PC-9 (cell line): Measurements from ENCODE around the gene TEX44. TPM values are rescaled to one million over a fixed set of nuclear protein-coding genes. Genes with fewer than 3 reads are reported as not detected.
"Not testable (repeated sequence)": the region's sequence is repeated elsewhere in the genome, so short reads cannot be mapped to it uniquely, and the experiment has no call there.

Experiments
- BruUV-seq: library from RNA; stranded (reverse); fragments of 400-500 nt; replicated peaks from 2 replicates; lab custom pipeline; 2021; lab: Mats Ljungman, UMichigan
- CTCF ChIA-PET: fragments of 300-600 bp; sonication (Branson Sonifier 250); formaldehyde crosslinking; loops from one replicate; lab custom pipeline; 2022; ENCODE audit warnings: antibody characterized with exemption; lab: Charles Lee
- POLR2A ChIA-PET: fragments of 300-600 bp; sonication (Branson Sonifier 250); formaldehyde crosslinking; loops from one replicate; lab custom pipeline; 2022; ENCODE audit warnings: antibody characterized with exemption; ENCODE audit not compliant: unreplicated experiment; lab: Charles Lee
- DNase-seq, 2 experiments: peaks; one replicate each; pipeline versions ENCODE4 v3.0.0 to v3.0.0-alpha.2; 2015 to 2022; ENCODE audit warnings: mixed read lengths in 1 of 2
- H2AFZ ChIP-seq: fragments of 200-600 bp; sonication (generic); 2 replicates; pipeline ENCODE4 v1.8.1; 2017; ENCODE audit warnings: antibody characterized with exemption
- H3F3A ChIP-seq: fragments of 200-600 bp; sonication (generic); 2 replicates; pipeline ENCODE4 v1.8.1; 2017; ENCODE audit warnings: antibody characterized with exemption, mild to moderate bottlenecking, low read depth; ENCODE audit not compliant: insufficient read depth
- H3K27ac ChIP-seq: fragments of 200-600 bp; sonication (generic); 2 replicates; pipeline ENCODE4 v1.6.1; 2016; ENCODE audit warnings: mixed run types
- H3K27me3 ChIP-seq: fragments of 200-600 bp; sonication (generic); 2 replicates; pipeline ENCODE4 v1.6.1; 2016; ENCODE audit warnings: low read depth, mixed run types; ENCODE audit not compliant: insufficient read depth
- H3K36me3 ChIP-seq: fragments of 200-600 bp; sonication (generic); 2 replicates; pipeline ENCODE4 v1.6.1; 2016; ENCODE audit warnings: low read depth, mixed run types
- H3K4me1 ChIP-seq: fragments of 200-600 bp; sonication (generic); replicated peaks from 2 replicates; pipeline ENCODE4 v1.6.1; 2016; ENCODE audit warnings: mixed run types; ENCODE audit not compliant: insufficient read depth
- H3K4me2 ChIP-seq: fragments of 200-600 bp; sonication (generic); 2 replicates; pipeline ENCODE4 v1.6.1; 2017; ENCODE audit warnings: mixed run types
- H3K4me3 ChIP-seq: fragments of 200-600 bp; sonication (generic); 2 replicates; pipeline ENCODE4 v1.6.1; 2016; ENCODE audit warnings: mixed run types
- H3K79me2 ChIP-seq: fragments of 200-600 bp; sonication (generic); 2 replicates; pipeline ENCODE4 v1.6.1; 2017; ENCODE audit warnings: low read depth, mixed run types
- H3K9me2 ChIP-seq: fragments of 200-600 bp; sonication (generic); 2 replicates; pipeline ENCODE4 v1.8.1; 2017; ENCODE audit warnings: mild to moderate bottlenecking; ENCODE audit not compliant: insufficient read depth
- H3K9me3 ChIP-seq: fragments of 200-600 bp; sonication (generic); 2 replicates; pipeline ENCODE4 v1.8.1; 2016; ENCODE audit warnings: low read depth; ENCODE audit not compliant: insufficient read depth
- H4K20me1 ChIP-seq: fragments of 200-600 bp; sonication (generic); 2 replicates; pipeline ENCODE4 v1.8.1; 2017; ENCODE audit not compliant: insufficient read depth
- CTCF ChIP-seq: fragments of 200-600 bp; sonication (generic); conservative IDR thresholded peaks from 2 replicates; pipeline ENCODE4 v1.6.1; 2017; ENCODE audit warnings: mixed run types, antibody characterized with exemption, mild to moderate bottlenecking, moderate library complexity
- EZH2 ChIP-seq: fragments of 200-600 bp; sonication (generic); IDR thresholded peaks from 2 replicates; pipeline ENCODE4 v1.8.0; 2017; ENCODE audit warnings: antibody characterized with exemption, low read depth
- intact Hi-C: fragments of 100-400 bp; cut with micrococcal nuclease; formaldehyde crosslinking; loops from one replicate; pipeline ENCODE4 v1.10.0; 2022; ENCODE audit not compliant: unreplicated experiment
- total RNA-seq: library from RNA; stranded (reverse); gene quantifications from 2 replicates; pipeline ENCODE4 v1.2.3, GENCODE V29; 2021

Gene TEX44
- total RNA-seq, 1 experiment from 2014 or later: not detected

GRCh38 chr2:231576465-231576864 is 16.2 kb upstream of the TEX44 start:
- no peak overlapping the region for H3K27ac ChIP-seq
- no peaks in the 10 kb centered on the region for H3K79me2 ChIP-seq
- peaks cover 15% of the 10 kb centered on the region for H3K27me3 ChIP-seq
- ChIA-PET CTCF (no interaction called here), POLR2A (no interaction called here)
- TF ChIP-seq EZH2 (no peak), CTCF (no peak)
- no peaks in the 10 kb centered on the region for H4K20me1 ChIP-seq
- H3K9me3 ChIP-seq: no peaks in the 10 kb centered on the region
- no peaks in the 10 kb centered on the region for H3F3A ChIP-seq
- H2AFZ ChIP-seq: no peak overlapping the region
- no peaks in the 10 kb centered on the region for H3K36me3 ChIP-seq
- no peaks in the 10 kb centered on the region for H3K4me1 ChIP-seq
- H3K9me2 ChIP-seq: no peaks in the 10 kb centered on the region
- DNase-seq: no peak
- no TSS peak for BruUV-seq
- intact Hi-C loops: no loop called here
- H3K4me2 ChIP-seq: no peak overlapping the region
- H3K4me3 ChIP-seq: no peak overlapping the region

GRCh38 chr2:231578655-231579054 is 14.0 kb upstream of the TEX44 start:
- intact Hi-C loops, BruUV-seq, H3K36me3 ChIP-seq, H3F3A ChIP-seq, H3K4me2 ChIP-seq, H3K9me2 ChIP-seq, DNase-seq, H4K20me1 ChIP-seq, H3K4me3 ChIP-seq, H3K27ac ChIP-seq, H3K79me2 ChIP-seq, H3K9me3 ChIP-seq, H3K4me1 ChIP-seq, CTCF ChIA-PET, H2AFZ ChIP-seq, POLR2A ChIA-PET: not testable (repeated sequence)
- peaks cover 15% of the 10 kb centered on the region for H3K27me3 ChIP-seq

GRCh38 chr2:231579560-231579959 is 13.1 kb upstream of the TEX44 start:
- CTCF ChIA-PET: no interaction called here

More at GRCh38 chr2:231579560-231579959, 13.1 kb upstream of the TEX44 start:
- H3K27me3 ChIP-seq: peaks cover 15% of the 10 kb centered on the region
- BruUV-seq: no TSS peak
- no peaks in the 10 kb centered on the region for H4K20me1 ChIP-seq
- no peak overlapping the region for H2AFZ ChIP-seq
- no peaks in the 10 kb centered on the region for H3K79me2 ChIP-seq
- TF ChIP-seq EZH2 (no peak), CTCF (no peak)
- POLR2A ChIA-PET: no interaction called here
- no peaks in the 10 kb centered on the region for H3K9me3 ChIP-seq
- H3K36me3 ChIP-seq: no peaks in the 10 kb centered on the region
- H3K9me2 ChIP-seq: no peaks in the 10 kb centered on the region
- no peak overlapping the region for H3K4me2 ChIP-seq
- H3K27ac ChIP-seq: no peak overlapping the region
- DNase-seq: no peak
- H3F3A ChIP-seq: no peaks in the 10 kb centered on the region
- intact Hi-C loops: no loop called here
- H3K4me1 ChIP-seq: no peaks in the 10 kb centered on the region
- H3K4me3 ChIP-seq: no peak overlapping the region
